Tibial artery (tissue), 4 donors: Measurements from ENCODE around the gene UBE2F.
"Not testable (repeated sequence)": the region's sequence is repeated elsewhere in the genome, so short reads cannot be mapped to it uniquely, and the experiment has no call there.

ENCODE experiments used
- DNase-seq, 2 donors: peaks; one replicate each; pipeline ENCODE4 v3.0.0-alpha.2; 2019
- H3K27ac ChIP-seq, 2 donors: fragments of 200-600 bp; sonication (generic) in 1 of 2; 1 replicate in 1 of 2; 2 replicates in 1 of 2; pipeline ENCODE4 v1.5.1; 2018 to 2019; ENCODE audit warnings: mild to moderate bottlenecking in 1 of 2
- H3K27me3 ChIP-seq, 2 donors: fragments of 200-600 bp; sonication (generic) in 1 of 2; one replicate each; pipeline versions ENCODE4 v1.5.1 to v1.6.0; 2016 to 2019
- H3K36me3 ChIP-seq, 3 donors: fragments of 200-600 bp; sonication (generic) in 2 of 3; one replicate each; pipeline ENCODE4 v1.5.1; 2016 to 2019; ENCODE audit warnings: mild to moderate bottlenecking in 2 of 3
- H3K4me1 ChIP-seq, 4 donors: fragments of 200-600 bp; sonication (generic) in 2 of 4; 1 replicate in 3 of 4; 2 replicates in 1 of 4; pipeline ENCODE4 v1.5.1; 2016 to 2019
- H3K4me3 ChIP-seq, 2 donors: fragments of 200-600 bp; sonication (generic) in 1 of 2; 1 replicate in 1 of 2; 2 replicates in 1 of 2; pipeline ENCODE4 v1.5.1; 2018 to 2019; ENCODE audit warnings: mild to moderate bottlenecking in 2 of 2
- H3K9me3 ChIP-seq, 3 donors: fragments of 200-600 bp; sonication (generic) in 1 of 3; one replicate each; pipeline ENCODE4 v1.5.1; 2016 to 2019
- CTCF ChIP-seq, 2 experiments: fragments of 200-600 bp in 1 of 2; fragments of 450-650 bp in 1 of 2; IDR thresholded peaks; one replicate each; pipeline ENCODE4 v1.5.1; 2017 to 2019; ENCODE audit warnings: antibody characterized with exemption in 2 of 2, mild to moderate bottlenecking in 1 of 2, moderate library complexity in 1 of 2
- intact Hi-C: fragments of 100-400 bp; cut with DNase I; formaldehyde crosslinking; loops from one replicate; pipeline ENCODE4 v1.15.0; 2023; ENCODE audit warnings: low total_unique reads

UBE2F gene

GRCh38 chr2:238065071-238065846 is 98.4 kb downstream of the UBE2F start:
- H3K36me3 ChIP-seq, result peaks cover 9 to 52% (median 36%) of the 10 kb centered on the region in 3 donors
- H3K27ac ChIP-seq, result no peak overlapping the region
- H3K4me3 ChIP-seq, result no peak overlapping the region
- no peak for DNase-seq
- H3K27me3 ChIP-seq, result no peaks in the 10 kb centered on the region
- TF ChIP-seq CTCF (IDR thresholded peaks at IDR 0.05), result no peak
- no peaks in the 10 kb centered on the region for H3K9me3 ChIP-seq
- intact Hi-C loops, result loop anchor here (10.0 kb wide), 1 partner anchor 210 kb away; the partner anchor contains the start of gene RAMP1
- peaks cover 0 to 9% (median 5%) of the 10 kb centered on the region in 4 donors for H3K4me1 ChIP-seq

- peaks cover 0 to 9% (median 5%) of the 10 kb centered on the region in 4 donors for H3K4me1 ChIP-seq
- no peak overlapping the region for H3K27ac ChIP-seq
- no peak for DNase-seq
- no peaks in the 10 kb centered on the region for H3K9me3 ChIP-seq
- intact Hi-C loops, result loop anchor here (10.0 kb wide), 1 partner anchor 211 kb away; the partner anchor contains the start of gene RAMP1
- TF ChIP-seq CTCF (IDR thresholded peaks at IDR 0.05), result no peak
- H3K4me3 ChIP-seq, result no peak overlapping the region
- no peaks in the 10 kb centered on the region for H3K27me3 ChIP-seq
- peaks cover 9 to 52% (median 36%) of the 10 kb centered on the region in 3 donors for H3K36me3 ChIP-seq
Observed at GRCh38 chr2:238066218-238066617, 99.4 kb downstream of the UBE2F start.

GRCh38 chr2:238066718-238067117 is 99.9 kb downstream of the UBE2F start:
- not testable (repeated sequence) for H3K4me3 ChIP-seq, DNase-seq, H3K9me3 ChIP-seq, H3K27ac ChIP-seq, H3K27me3 ChIP-seq, H3K4me1 ChIP-seq
- H3K36me3 ChIP-seq, result peaks cover 9 to 55% (median 40%) of the 10 kb centered on the region in 3 donors
- intact Hi-C loops, result loop anchor here (10.0 kb wide), 1 partner anchor 212 kb away; the partner anchor contains the start of gene RAMP1

GRCh38 chr2:238067939-238068338 is 101.1 kb downstream of the UBE2F start:
- Histone ChIP-seq H3K27ac (no peak overlapping the region), H3K4me3 (no peak overlapping the region), H3K9me3 (no peaks in the 10 kb centered on the region), H3K27me3 (no peaks in the 10 kb centered on the region), H3K4me1 (no peaks in the 10 kb centered on the region), H3K36me3 (peaks cover 9 to 63% (median 47%) of the 10 kb centered on the region in 3 donors)
- DNase-seq, result no peak
- no peak for TF ChIP-seq CTCF (IDR thresholded peaks at IDR 0.05)
- intact Hi-C loops, result loop anchor here (10.0 kb wide), 1 partner anchor 213 kb away; the partner anchor contains the start of gene RAMP1

GRCh38 chr2:238069021-238069709 is 102.4 kb downstream of the UBE2F start:
- Histone ChIP-seq H3K9me3 (no peaks in the 10 kb centered on the region), H3K27me3 (no peaks in the 10 kb centered on the region), H3K4me1 (no peaks in the 10 kb centered on the region), H3K27ac (no peak overlapping the region), H3K4me3 (no peak overlapping the region), H3K36me3 (peaks cover 9 to 66% (median 50%) of the 10 kb centered on the region in 3 donors)
- intact Hi-C loops, result loop anchor here (10.0 kb wide), 1 partner anchor 214 kb away; the partner anchor contains the start of gene RAMP1
- DNase-seq, result no peak
- no peak for TF ChIP-seq CTCF (IDR thresholded peaks at IDR 0.05)

GRCh38 chr2:238069877-238070276 is 103.1 kb downstream of the UBE2F start:
- Histone ChIP-seq H3K27me3 (no peaks in the 10 kb centered on the region), H3K4me3 (no peak overlapping the region), H3K36me3 (peaks cover 9 to 61% (median 51%) of the 10 kb centered on the region in 3 donors), H3K9me3 (no peaks in the 10 kb centered on the region), H3K27ac (no peak overlapping the region), H3K4me1 (no peaks in the 10 kb centered on the region)
- intact Hi-C loops, result loop anchor here (10.0 kb wide), 1 partner anchor 215 kb away; the partner anchor contains the start of gene RAMP1
- no peak for TF ChIP-seq CTCF (IDR thresholded peaks at IDR 0.05)
- DNase-seq, result no peak
